ENCODE measurements around the gene DHRSX. TPM values are rescaled to one million over a fixed set of nuclear protein-coding genes. Genes with fewer than 3 reads are reported as not detected.

DHRSX gene
- total and polyA plus RNA-seq, 9 of the 15 experiments (the other 6 are each of a cell fraction or from before 2014, with no cell fraction given), result 0.59 to 11.0 (median 6.2) TPM

GRCh38 chrX:2410279-2411020 is 90.3 kb downstream of the DHRSX start:
- CTCF ChIA-PET (ENCODE audit: low intra/inter-chr PET ratio), result no interaction called here
- H3K27ac ChIP-seq (ENCODE audit: extremely low read depth, low read depth, low read length), result no peak overlapping the region
- WGBS (ENCODE audit: insufficient coverage, low coverage, missing lambda C conversion rate), result 60% methylated on average over 11 of the region's 12 CpGs
- H4K20me1 ChIP-seq (replicated peaks; ENCODE audit: control insufficient read depth, insufficient read depth, low read length), result no peaks in the 10 kb centered on the region
- no peaks in the 10 kb centered on the region for H3K9me1 ChIP-seq (ENCODE audit: control insufficient read depth, insufficient read depth, low read length)
- ATAC-seq (no peak), FAIRE-seq (no peak), DNase-seq (ENCODE audit: extremely low read depth in 1 of 4, low spot score in 3 of 4) (no peak)
- no peak overlapping the region for H3K9ac ChIP-seq (ENCODE audit: insufficient read depth in 1 of 2, low read depth in 2 of 2, low read length in 2 of 2)
- H2AFZ ChIP-seq (ENCODE audit: low read depth, low read length), result no peak overlapping the region
- BruUV-seq (replicated peaks), result no TSS peak
- H3K4me3 ChIP-seq, result no peak overlapping the region
- H3K27me3 ChIP-seq (ENCODE audit: control insufficient read depth in 2 of 2, insufficient read depth in 2 of 2, low read length in 2 of 2), result no peaks in the 10 kb centered on the region
- TF ChIP-seq MAFG (tag; conservative IDR thresholded peaks at IDR 0.05), result no peak
- TF ChIP-seq KHSRP (IDR thresholded peaks at IDR 0.05), result no peak
- TF ChIP-seq, protein P1, sequence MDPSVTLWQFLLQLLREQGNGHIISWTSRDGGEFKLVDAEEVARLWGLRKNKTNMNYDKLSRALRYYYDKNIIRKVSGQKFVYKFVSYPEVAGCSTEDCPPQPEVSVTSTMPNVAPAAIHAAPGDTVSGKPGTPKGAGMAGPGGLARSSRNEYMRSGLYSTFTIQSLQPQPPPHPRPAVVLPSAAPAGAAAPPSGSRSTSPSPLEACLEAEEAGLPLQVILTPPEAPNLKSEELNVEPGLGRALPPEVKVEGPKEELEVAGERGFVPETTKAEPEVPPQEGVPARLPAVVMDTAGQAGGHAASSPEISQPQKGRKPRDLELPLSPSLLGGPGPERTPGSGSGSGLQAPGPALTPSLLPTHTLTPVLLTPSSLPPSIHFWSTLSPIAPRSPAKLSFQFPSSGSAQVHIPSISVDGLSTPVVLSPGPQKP (CRISPR knock-in tag; IDR thresholded peaks at IDR 0.05), result no peak
- TF ChIP-seq SRSF9 (IDR thresholded peaks at IDR 0.05; ENCODE audit: borderline replicate concordance, low read depth, low read length), result no peak
- POLR2A ChIA-PET, result no interaction called here
- H3K36me3 ChIP-seq (ENCODE audit: control insufficient read depth, insufficient read depth, low read length), result peaks cover 4% of the 10 kb centered on the region; the same call in 1 of the 3 replicates
- no peaks in the 10 kb centered on the region for H3K79me2 ChIP-seq (ENCODE audit: control insufficient read depth, insufficient read depth, low read length)
- H3K9me3 ChIP-seq (replicated peaks; ENCODE audit: control insufficient read depth, insufficient read depth, low read depth, low read length), result peaks cover 3% of the 10 kb centered on the region
- no peaks in the 10 kb centered on the region for H3K4me1 ChIP-seq (replicated peaks in 1 of 2; ENCODE audit: control insufficient read depth in 2 of 2, insufficient read depth in 2 of 2, low read length in 2 of 2)
- no peak overlapping the region for H3K4me2 ChIP-seq (ENCODE audit: insufficient read depth, low read length)
- in situ Hi-C loops (cut with MboI) (no loop called here), intact Hi-C loops (cut with micrococcal nuclease) (no loop called here)

DNA sequence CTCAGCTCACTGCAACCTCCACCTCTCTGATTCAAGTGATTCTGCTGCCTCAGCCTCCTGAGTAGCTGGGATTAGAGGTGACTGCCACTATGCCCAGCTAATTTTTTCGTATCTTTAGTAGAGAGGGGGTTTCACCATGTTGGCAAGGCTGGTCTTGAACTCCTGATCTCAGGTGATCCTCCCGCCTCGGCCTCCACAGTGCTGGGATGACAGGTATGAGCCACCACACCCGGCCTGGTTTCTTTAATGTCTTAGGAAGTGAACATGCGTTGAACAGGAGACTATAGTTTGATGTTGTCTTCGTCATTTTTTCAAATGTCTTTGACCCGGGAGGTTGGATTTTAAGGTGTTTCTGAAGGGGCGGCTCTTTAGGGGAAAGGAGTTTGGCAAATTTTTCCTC is 91.0 kb downstream of the DHRSX start:
- no peaks in the 10 kb centered on the region for H3K79me2 ChIP-seq (ENCODE audit: control insufficient read depth, insufficient read depth, low read length)
- H4K20me1 ChIP-seq (replicated peaks; ENCODE audit: control insufficient read depth, insufficient read depth, low read length), result no peaks in the 10 kb centered on the region
- BruUV-seq (replicated peaks), result no TSS peak
- no peak overlapping the region for H3K27ac ChIP-seq (ENCODE audit: extremely low read depth, low read depth, low read length)
- CTCF ChIA-PET (ENCODE audit: low intra/inter-chr PET ratio), result no interaction called here
- intact Hi-C loops (cut with micrococcal nuclease) (no loop called here), in situ Hi-C loops (cut with MboI) (no loop called here)
- no peak overlapping the region for H3K9ac ChIP-seq (ENCODE audit: insufficient read depth in 1 of 2, low read depth in 2 of 2, low read length in 2 of 2)
- POLR2A ChIA-PET, result no interaction called here
- H3K4me2 ChIP-seq (ENCODE audit: insufficient read depth, low read length), result no peak overlapping the region
- no peaks in the 10 kb centered on the region for H3K9me1 ChIP-seq (ENCODE audit: control insufficient read depth, insufficient read depth, low read length)
- H3K4me1 ChIP-seq (replicated peaks in 1 of 2; ENCODE audit: control insufficient read depth in 2 of 2, insufficient read depth in 2 of 2, low read length in 2 of 2), result no peaks in the 10 kb centered on the region
- no peak overlapping the region for H2AFZ ChIP-seq (ENCODE audit: low read depth, low read length)
- DNase-seq (ENCODE audit: extremely low read depth in 1 of 4, low spot score in 3 of 4), result no peak
- FAIRE-seq, result no peak
- no peak overlapping the region for H3K4me3 ChIP-seq
- ATAC-seq, result no peak
- peaks cover 4% of the 10 kb centered on the region; the same call in 1 of the 3 replicates for H3K36me3 ChIP-seq (ENCODE audit: control insufficient read depth, insufficient read depth, low read length)
- no peaks in the 10 kb centered on the region for H3K27me3 ChIP-seq (ENCODE audit: control insufficient read depth in 2 of 2, insufficient read depth in 2 of 2, low read length in 2 of 2)
- 62% methylated on average over 8 of the region's 8 CpGs for WGBS (ENCODE audit: insufficient coverage, low coverage, missing lambda C conversion rate)
- peaks cover 3% of the 10 kb centered on the region for H3K9me3 ChIP-seq (replicated peaks; ENCODE audit: control insufficient read depth, insufficient read depth, low read depth, low read length)
- TF ChIP-seq ZNF354B (CRISPR knock-in tag; IDR thresholded peaks at IDR 0.05) (no peak), ATF7 (IDR thresholded peaks at IDR 0.05) (no peak), U2AF2 (optimal IDR thresholded peaks at IDR 0.05; ENCODE audit: low read depth, low read length) (no peak), CHD4 (IDR thresholded peaks at IDR 0.05; ENCODE audit: insufficient read depth, insufficient replicate concordance, low read depth, low read length, poor library complexity, severe bottlenecking) (no peak), CHAMP1 (IDR thresholded peaks at IDR 0.05) (no peak)
